Right lobe of liver (tissue), 6 donors: ENCODE measurements around the gene MID1. TPM values are rescaled to one million over a fixed set of nuclear protein-coding genes. Genes with fewer than 3 reads are reported as not detected.

ENCODE experiments used
- ATAC-seq, 4 donors: fragments of 200-7000 bp; cut with Tn5 transposase; one replicate each; pipeline ENCODE4 v1.9.1; 2020; ENCODE audit warnings: mild to moderate bottlenecking in 4 of 4, moderate library complexity in 4 of 4
- DNase-seq, 3 donors: peaks; one replicate each; pipeline ENCODE4 v3.0.0-alpha.2; 2020
- H3K27ac ChIP-seq, 3 donors: fragments of 200-600 bp; one replicate each; pipeline ENCODE4 v1.8.0; 2022
- H3K27me3 ChIP-seq, 2 donors: fragments of 200-600 bp; one replicate each; pipeline ENCODE4 v1.8.0; 2022
- H3K36me3 ChIP-seq, 4 donors: fragments of 200-600 bp; sonication (generic) in 1 of 4; one replicate each; pipeline versions ENCODE4 v1.5.1 to v1.8.0; 2017 to 2022; ENCODE audit warnings: control low read depth in 1 of 4
- H3K4me1 ChIP-seq, 4 donors: fragments of 200-600 bp; sonication (generic) in 1 of 4; one replicate each; pipeline versions ENCODE4 v1.5.1 to v1.8.0; 2017 to 2022; ENCODE audit warnings: control low read depth in 1 of 4
- H3K4me3 ChIP-seq, 3 donors: fragments of 200-600 bp; one replicate each; pipeline ENCODE4 v1.8.0; 2022
- H3K9me3 ChIP-seq, 4 donors: fragments of 200-600 bp; sonication (generic) in 1 of 4; one replicate each; pipeline versions ENCODE4 v1.5.1 to v1.8.0; 2017 to 2022; ENCODE audit warnings: control low read depth in 1 of 4
- CTCF ChIP-seq, 4 donors: fragments of 200-600 bp in 3 of 4; fragments of 450-650 bp in 1 of 4; IDR thresholded peaks; one replicate each; pipeline versions ENCODE4 v1.5.1 to v1.8.0; 2016 to 2022; ENCODE audit warnings: antibody characterized with exemption in 4 of 4, mild to moderate bottlenecking in 2 of 4
- POLR2A ChIP-seq: fragments of 450-650 bp; IDR thresholded peaks from one replicate; pipeline ENCODE4 v1.6.1; 2017; ENCODE audit warnings: antibody characterized with exemption, mild to moderate bottlenecking
- WGBS: methylation state at CpG from one replicate; pipeline ENCODE4 v1.1.6; 2018; ENCODE audit warnings: low coverage, low lambda C conversion rate; ENCODE audit not compliant: insufficient coverage; ENCODE audit errors: missing lambda C conversion rate; 5-methylcytosine and 5-hydroxymethylcytosine counted together
- intact Hi-C, 2 donors: fragments of 100-400 bp; cut with DNase I; formaldehyde crosslinking; loops; one replicate each; pipeline versions ENCODE4 v1.11.2 to v1.14.1; 2022
- total RNA-seq, 6 experiments: library from RNA; depleted of rRNA in 2 of 6; stranded (reverse); fragments of >200 nt in 2 of 6; fragmentation: NEBNext Ultra II Directional in 3 of 6; extraction: Animal tissue kit (Norgen Biotek cat#: 25700) in 3 of 6; gene quantifications; one replicate each; pipeline versions ENCODE4 v1.1.0 to v1.2.4, GENCODE V29; 2016 to 2023
- donor health status: DM: no; HTN: yes; CAD: no.
- donor health status: DM: no; HTN: no; CAD: no.
- donor health status: DM: no; HTN: no; CAD: no.
- donor health status: DM: no; HTN: yes; CAD: no.
- donor health status: DM: no; HTN: yes; CAD: no.

MID1 gene
- total RNA-seq, 6 experiments from 2014 or later: 2.2 to 10.0 (median 4.6) TPM

- Histone ChIP-seq H3K36me3 (no peaks in the 10 kb centered on the region), H3K4me1 (no peaks in the 10 kb centered on the region), H3K27ac (no peak overlapping the region), H3K9me3 (no peaks in the 10 kb centered on the region), H3K4me3 (no peak overlapping the region), H3K27me3 (no peaks in the 10 kb centered on the region)
- ATAC-seq: no peak
- no peak for DNase-seq
- no peak for TF ChIP-seq POLR2A
- 44% methylated on average over 3 of the region's 3 CpGs for WGBS
- intact Hi-C loops: no loop called here
These were observed 142.9 kb downstream of the MID1 start for GRCh38 chrX:10477525-10477924.

- DNase-seq (no peak), ATAC-seq (no peak)
- H3K27ac ChIP-seq: no peak overlapping the region
- intact Hi-C loops: no loop called here
- no peak overlapping the region for H3K4me3 ChIP-seq
- TF ChIP-seq CTCF (IDR thresholded peaks at IDR 0.05) (no peak), POLR2A (no peak)
- no peaks in the 10 kb centered on the region for H3K36me3 ChIP-seq
- no peaks in the 10 kb centered on the region for H3K9me3 ChIP-seq
- no peaks in the 10 kb centered on the region for H3K4me1 ChIP-seq
- 55% methylated on average over 6 of the region's 6 CpGs for WGBS
- no peaks in the 10 kb centered on the region for H3K27me3 ChIP-seq
These were observed 145.3 kb downstream of the MID1 start for GRCh38 chrX:10474913-10475568.

- Histone ChIP-seq H3K27ac (no peak overlapping the region), H3K27me3 (no peaks in the 10 kb centered on the region), H3K4me3 (no peak overlapping the region), H3K4me1 (no peaks in the 10 kb centered on the region), H3K36me3 (no peaks in the 10 kb centered on the region), H3K9me3 (no peaks in the 10 kb centered on the region)
- ATAC-seq (no peak), DNase-seq (no peak)
- 33% methylated on average over 1 of the region's 1 CpG for WGBS
- TF ChIP-seq CTCF (IDR thresholded peaks at IDR 0.05): no peak
- no peak for TF ChIP-seq POLR2A
- intact Hi-C loops: no loop called here
These were observed 145.9 kb downstream of the MID1 start for GRCh38 chrX:10474510-10474909.

DNA sequence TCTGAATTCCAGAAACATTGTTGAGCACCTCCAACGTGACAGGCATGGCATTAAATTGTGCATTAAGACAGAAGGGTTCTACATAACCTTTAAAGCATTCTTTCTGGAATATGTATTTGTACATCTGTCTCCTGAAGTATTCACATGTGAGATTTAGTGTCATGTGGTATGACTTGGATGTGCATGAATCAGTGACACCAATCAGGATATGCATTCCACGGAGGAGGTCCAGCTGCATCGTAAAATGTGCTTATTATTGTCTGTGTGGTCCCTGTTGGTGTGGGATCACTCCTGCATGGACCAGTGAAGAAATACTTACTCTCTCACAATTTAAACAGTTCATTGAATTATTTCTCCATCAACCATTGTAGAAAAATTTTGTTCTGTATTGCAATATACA is 149.0 kb downstream of the MID1 start:
- no peak for DNase-seq
- H3K27me3 ChIP-seq: no peaks in the 10 kb centered on the region
- H3K36me3 ChIP-seq: no peaks in the 10 kb centered on the region
- H3K4me3 ChIP-seq: no peak overlapping the region
- intact Hi-C loops: no loop called here
- TF ChIP-seq POLR2A (no peak), CTCF (IDR thresholded peaks at IDR 0.05) (no peak)
- H3K27ac ChIP-seq: no peak overlapping the region
- H3K9me3 ChIP-seq: no peaks in the 10 kb centered on the region
- ATAC-seq: no peak
- no peaks in the 10 kb centered on the region for H3K4me1 ChIP-seq
- 57% methylated on average over 3 of the region's 3 CpGs for WGBS

DNA sequence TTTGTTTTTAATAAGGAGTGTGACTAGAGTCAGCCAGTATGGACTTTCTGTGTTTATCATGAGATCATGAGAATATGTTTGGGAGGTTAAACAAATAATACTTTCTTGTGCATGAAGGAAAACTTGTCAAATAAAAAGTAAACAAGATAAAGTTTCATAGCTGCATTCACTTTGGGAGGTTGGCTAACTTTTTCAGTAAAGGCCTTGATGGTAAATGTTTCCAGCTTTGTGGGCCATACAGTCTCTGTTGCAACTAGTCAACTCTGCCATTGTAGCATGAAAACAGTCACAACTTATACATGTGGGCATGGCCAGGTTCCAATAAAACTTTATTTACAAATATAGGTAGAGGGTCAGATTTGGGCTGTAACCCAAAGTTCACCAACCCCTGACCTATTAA is 150.4 kb downstream of the MID1 start:
- TF ChIP-seq POLR2A (no peak), CTCF (IDR thresholded peaks at IDR 0.05) (no peak)
- no peak for DNase-seq

More for the DNA sequence above, 150.4 kb downstream of the MID1 start:
- H3K27me3 ChIP-seq: no peaks in the 10 kb centered on the region
- H3K27ac ChIP-seq: no peak overlapping the region
- H3K9me3 ChIP-seq: no peaks in the 10 kb centered on the region
- ATAC-seq: no peak
- no peaks in the 10 kb centered on the region for H3K4me1 ChIP-seq
- H3K4me3 ChIP-seq: no peak overlapping the region
- H3K36me3 ChIP-seq: no peaks in the 10 kb centered on the region
- intact Hi-C loops: no loop called here
